DND-41 (cell line): ENCODE measurements around the gene IFT88.

Experiments used
- EZH2 ChIP-seq: IDR thresholded peaks from 3 replicates; pipeline ENCODE4 v1.6.1; 2012; ENCODE audit warnings: borderline replicate concordance, low read depth, mild to moderate bottlenecking, moderate library complexity, low read length, inconsistent platforms; ENCODE audit not compliant: severe bottlenecking
- TF ChIP-seq, protein P1 (sequence below): IDR thresholded peaks from 2 replicates; pipeline ENCODE4 v1.5.1; 2012; ENCODE audit warnings: borderline replicate concordance, low read length, moderate library complexity, mild to moderate bottlenecking; ENCODE audit not compliant: poor library complexity, severe bottlenecking; ENCODE audit errors: extremely low read depth

DNA sequence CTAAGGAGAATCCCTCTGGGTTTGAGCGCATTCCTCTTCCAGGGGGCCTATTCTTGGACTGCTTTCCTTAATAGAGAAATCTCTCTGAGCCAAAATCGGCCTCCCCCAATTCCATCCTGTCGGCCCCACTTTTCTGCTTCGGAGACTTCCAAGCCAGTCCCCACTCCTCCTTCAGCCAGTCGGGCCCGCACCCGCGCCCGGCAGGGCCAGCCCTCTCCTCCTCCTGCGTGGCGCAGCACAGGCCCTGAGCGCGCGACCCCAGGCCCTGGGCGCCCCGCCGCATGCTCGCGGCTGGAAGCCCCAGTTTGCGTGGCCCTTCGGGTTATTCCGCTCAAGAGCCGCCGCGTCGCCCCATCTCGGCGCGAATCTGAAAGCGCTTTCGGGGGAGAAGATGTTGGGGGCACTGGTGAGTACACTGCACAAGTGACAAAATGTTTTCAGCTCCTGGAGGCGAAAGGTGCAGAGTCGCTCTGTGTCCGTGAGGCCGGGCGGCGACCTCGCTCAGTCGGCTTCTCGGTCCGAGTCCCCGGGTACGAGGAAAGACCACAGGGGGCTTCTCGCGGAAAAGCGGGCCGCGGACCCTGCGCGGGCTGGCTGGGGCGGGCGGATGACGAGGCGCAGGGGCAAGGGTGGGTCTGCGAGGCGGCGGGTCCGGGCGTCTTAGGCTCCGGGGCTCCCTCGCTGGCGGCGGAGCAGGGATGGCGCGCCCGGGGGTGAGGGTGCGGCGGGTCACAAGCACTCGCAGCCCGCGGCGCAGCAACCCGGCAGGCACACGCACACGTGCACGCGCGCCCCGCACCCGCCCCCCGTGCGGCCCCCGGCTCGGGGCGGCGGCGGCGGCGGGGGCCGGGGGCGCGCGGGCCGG lies 136.2 kb downstream of the IFT88 start, which contains the start of gene IL17D:
- TF ChIP-seq EZH2: peak; percentile 99
- TF ChIP-seq, protein P1, sequence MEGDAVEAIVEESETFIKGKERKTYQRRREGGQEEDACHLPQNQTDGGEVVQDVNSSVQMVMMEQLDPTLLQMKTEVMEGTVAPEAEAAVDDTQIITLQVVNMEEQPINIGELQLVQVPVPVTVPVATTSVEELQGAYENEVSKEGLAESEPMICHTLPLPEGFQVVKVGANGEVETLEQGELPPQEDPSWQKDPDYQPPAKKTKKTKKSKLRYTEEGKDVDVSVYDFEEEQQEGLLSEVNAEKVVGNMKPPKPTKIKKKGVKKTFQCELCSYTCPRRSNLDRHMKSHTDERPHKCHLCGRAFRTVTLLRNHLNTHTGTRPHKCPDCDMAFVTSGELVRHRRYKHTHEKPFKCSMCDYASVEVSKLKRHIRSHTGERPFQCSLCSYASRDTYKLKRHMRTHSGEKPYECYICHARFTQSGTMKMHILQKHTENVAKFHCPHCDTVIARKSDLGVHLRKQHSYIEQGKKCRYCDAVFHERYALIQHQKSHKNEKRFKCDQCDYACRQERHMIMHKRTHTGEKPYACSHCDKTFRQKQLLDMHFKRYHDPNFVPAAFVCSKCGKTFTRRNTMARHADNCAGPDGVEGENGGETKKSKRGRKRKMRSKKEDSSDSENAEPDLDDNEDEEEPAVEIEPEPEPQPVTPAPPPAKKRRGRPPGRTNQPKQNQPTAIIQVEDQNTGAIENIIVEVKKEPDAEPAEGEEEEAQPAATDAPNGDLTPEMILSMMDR: no peak
